Neuronal stem cell (in vitro differentiated cells): ENCODE data around the gene ARHGAP23.
"Not testable (repeated sequence)": the region's sequence is repeated elsewhere in the genome, so short reads cannot be mapped to it uniquely, and the experiment has no call there.

Experiments
- DNase-seq: peaks from one replicate; pipeline ENCODE4 v3.0.0-alpha.2; 2013; ENCODE audit warnings: low spot score
- H2AFZ ChIP-seq: one replicate; pipeline ENCODE4 v1.6.1; 2013; ENCODE audit warnings: mild to moderate bottlenecking, low read length, inconsistent platforms
- H2AK5ac ChIP-seq: 2 replicates; pipeline ENCODE4 v1.6.1; 2013; ENCODE audit warnings: low read depth, mild to moderate bottlenecking, inconsistent platforms, low read length, moderate library complexity, mixed read lengths
- H2BK120ac ChIP-seq: 2 replicates; pipeline ENCODE4 v1.6.1; 2013; ENCODE audit warnings: low read depth, mild to moderate bottlenecking, inconsistent platforms, low read length, moderate library complexity, mixed read lengths
- H2BK12ac ChIP-seq: one replicate; pipeline ENCODE4 v1.6.1; 2013; ENCODE audit warnings: low read length, inconsistent platforms
- H2BK15ac ChIP-seq: 2 replicates; pipeline ENCODE4 v1.6.1; 2013; ENCODE audit warnings: mild to moderate bottlenecking, low read length, inconsistent platforms, mixed read lengths
- H2BK5ac ChIP-seq: one replicate; pipeline ENCODE4 v1.6.1; 2013; ENCODE audit warnings: inconsistent platforms, mild to moderate bottlenecking, low read length, moderate library complexity
- H3K14ac ChIP-seq: one replicate; pipeline ENCODE4 v1.6.1; 2013; ENCODE audit warnings: low read length, inconsistent platforms
- H3K18ac ChIP-seq: 2 replicates; pipeline ENCODE4 v1.6.1; 2013; ENCODE audit warnings: low read length, inconsistent platforms
- H3K23ac ChIP-seq: 2 replicates; pipeline ENCODE4 v1.6.1; 2013; ENCODE audit warnings: low read depth, mild to moderate bottlenecking, mixed read lengths, low read length, inconsistent platforms; ENCODE audit not compliant: poor library complexity
- H3K27ac ChIP-seq: replicated peaks from 3 replicates; pipeline ENCODE4 v1.5.1; 2013; ENCODE audit warnings: low read length, inconsistent platforms
- H3K27me3 ChIP-seq, 3 experiments: 2 replicates each; pipeline ENCODE4 v1.6.1; 2013; ENCODE audit warnings: low read length in 3 of 3, mild to moderate bottlenecking in 2 of 3, inconsistent platforms in 1 of 3, low read depth in 1 of 3, mixed read lengths in 1 of 3, moderate library complexity in 1 of 3; ENCODE audit not compliant: control insufficient read depth in 3 of 3, insufficient read depth in 3 of 3
- H3K36me3 ChIP-seq, 2 donors: replicated peaks in 1 of 2; 2 replicates each; pipeline ENCODE4 v1.6.1; 2013; ENCODE audit warnings: low read length in 2 of 2; ENCODE audit not compliant: control insufficient read depth in 2 of 2, insufficient read depth in 2 of 2
- H3K4ac ChIP-seq: 2 replicates; pipeline ENCODE4 v1.6.1; 2013; ENCODE audit warnings: inconsistent platforms, mild to moderate bottlenecking, low read length, moderate library complexity
- H3K4me1 ChIP-seq, 2 donors: 1 replicate in 1 of 2; 2 replicates in 1 of 2; pipeline ENCODE4 v1.6.1; 2013; ENCODE audit warnings: low read length in 2 of 2, low read depth in 1 of 2; ENCODE audit not compliant: control insufficient read depth in 2 of 2, insufficient read depth in 1 of 2
- H3K4me2 ChIP-seq: one replicate; pipeline ENCODE4 v1.6.1; 2013; ENCODE audit warnings: mild to moderate bottlenecking, low read length, inconsistent platforms; ENCODE audit not compliant: insufficient read depth, poor library complexity, severe bottlenecking
- H3K4me3 ChIP-seq, 2 donors: 2 replicates each; pipeline ENCODE4 v1.5.1; 2013; ENCODE audit warnings: low read length in 2 of 2, mild to moderate bottlenecking in 2 of 2, inconsistent platforms in 1 of 2, moderate library complexity in 1 of 2
- H3K79me1 ChIP-seq: one replicate; pipeline ENCODE4 v1.6.1; 2013; ENCODE audit warnings: low read depth, mild to moderate bottlenecking, inconsistent platforms, low read length, moderate library complexity
- H3K9ac ChIP-seq: one replicate; pipeline ENCODE4 v1.6.1; 2013; ENCODE audit warnings: mild to moderate bottlenecking, low read depth, low read length, inconsistent platforms; ENCODE audit not compliant: poor library complexity
- H3K9me3 ChIP-seq, 2 donors: replicated peaks in 1 of 2; 2 replicates each; pipeline versions ENCODE3 to v1.6.1; 2013; ENCODE audit warnings: low read length in 2 of 2, mild to moderate bottlenecking in 2 of 2, inconsistent platforms in 1 of 2, low read depth in 1 of 2, mixed read lengths in 1 of 2, moderate library complexity in 1 of 2; ENCODE audit not compliant: control insufficient read depth in 2 of 2, insufficient read depth in 1 of 2
- H4K8ac ChIP-seq: one replicate; pipeline ENCODE4 v1.6.1; 2013; ENCODE audit warnings: low read depth, mild to moderate bottlenecking, inconsistent platforms, low read length, moderate library complexity
- H4K91ac ChIP-seq: one replicate; pipeline ENCODE4 v1.6.1; 2013; ENCODE audit warnings: low read length, low read depth, mild to moderate bottlenecking, inconsistent platforms; ENCODE audit not compliant: poor library complexity
- WGBS, 2 donors: extraction: QIAGEN DNeasy Blood & Tissue Kit; methylation state at CpG; one replicate each; pipeline ENCODE4 v1.1.7; 2013; ENCODE audit warnings: missing lambda C conversion rate in 2 of 2, mixed read lengths in 1 of 2; ENCODE audit not compliant: insufficient read length in 2 of 2, insufficient replicate concordance in 1 of 2; ENCODE audit errors: extremely low coverage in 2 of 2; 5-methylcytosine and 5-hydroxymethylcytosine counted together

ARHGAP23 gene

GRCh38 chr17:38497656-38498055, 69.4 kb downstream of the ARHGAP23 start:
- DNase-seq, H2BK12ac ChIP-seq, H3K79me1 ChIP-seq, H2BK5ac ChIP-seq, H3K14ac ChIP-seq, H3K4me3 ChIP-seq, H3K4me1 ChIP-seq, H3K18ac ChIP-seq, H3K27ac ChIP-seq, H3K4ac ChIP-seq, H4K8ac ChIP-seq, H2BK120ac ChIP-seq, H3K9ac ChIP-seq, H3K23ac ChIP-seq, H2AK5ac ChIP-seq, H3K9me3 ChIP-seq, H4K91ac ChIP-seq, H3K4me2 ChIP-seq, H2BK15ac ChIP-seq, H2AFZ ChIP-seq, H3K27me3 ChIP-seq: not testable (repeated sequence)
- no CpG with 5 or more reads among the region's 10 CpGs for WGBS, 2 donors
- peaks cover 3 to 28% of the 10 kb centered on the region in 2 donors for H3K36me3 ChIP-seq

GRCh38 chr17:38498353-38498752, 70.1 kb downstream of the ARHGAP23 start:
- H2BK120ac ChIP-seq, result no peak overlapping the region
- no peak overlapping the region for H3K4ac ChIP-seq
- no peak overlapping the region for H3K27ac ChIP-seq
- no peak overlapping the region for H2BK12ac ChIP-seq
- H3K18ac ChIP-seq, result no peak overlapping the region
- no peak overlapping the region for H3K23ac ChIP-seq
- no peaks in the 10 kb centered on the region for H3K9me3 ChIP-seq
- no peak for DNase-seq
- no peak overlapping the region for H4K8ac ChIP-seq
- no peak overlapping the region for H3K14ac ChIP-seq
- no peak overlapping the region for H2BK5ac ChIP-seq
- no peak overlapping the region for H2BK15ac ChIP-seq
- no peaks in the 10 kb centered on the region for H3K4me1 ChIP-seq
- no peak overlapping the region for H2AFZ ChIP-seq
- no peak overlapping the region for H2AK5ac ChIP-seq
- H3K36me3 ChIP-seq, result peaks cover 3 to 27% of the 10 kb centered on the region in 2 donors
- WGBS, 2 donors, result no CpG with 5 or more reads among the region's 14 CpGs
- no peak overlapping the region for H3K4me3 ChIP-seq
- no peak overlapping the region for H3K4me2 ChIP-seq
- no peak overlapping the region for H4K91ac ChIP-seq
- no peaks in the 10 kb centered on the region for H3K27me3 ChIP-seq
- peaks cover 3% of the 10 kb centered on the region for H3K79me1 ChIP-seq
- H3K9ac ChIP-seq, result no peak overlapping the region

DNA sequence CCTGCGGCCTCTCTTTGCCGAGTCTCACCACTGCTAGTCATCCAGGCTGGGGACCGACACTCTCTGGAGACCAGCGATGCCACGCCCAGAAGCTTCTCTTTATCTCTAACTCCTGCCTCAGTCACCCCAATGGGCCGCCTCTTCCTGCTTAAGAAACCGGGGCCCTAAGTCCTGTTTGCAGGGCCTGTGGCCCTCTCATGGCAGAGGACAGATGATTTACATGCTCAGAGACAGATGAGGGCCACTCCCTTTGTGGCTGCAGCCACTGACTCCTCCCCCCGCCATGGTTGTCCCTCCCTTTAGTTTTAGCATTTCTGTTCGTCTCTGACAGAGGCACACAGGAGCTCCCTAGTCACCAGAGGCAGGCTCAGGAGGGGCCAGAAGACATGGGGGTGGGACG, 71.0 kb downstream of the ARHGAP23 start:
- H3K9ac ChIP-seq, H2BK15ac ChIP-seq, H3K14ac ChIP-seq, H2BK120ac ChIP-seq, H3K79me1 ChIP-seq, H4K8ac ChIP-seq, H2AK5ac ChIP-seq, H2BK5ac ChIP-seq, H4K91ac ChIP-seq, H3K4me1 ChIP-seq, H3K23ac ChIP-seq, DNase-seq, H2BK12ac ChIP-seq, H3K27ac ChIP-seq, H3K27me3 ChIP-seq, H2AFZ ChIP-seq, H3K18ac ChIP-seq, H3K4me2 ChIP-seq, H3K4ac ChIP-seq, H3K4me3 ChIP-seq, H3K9me3 ChIP-seq: not testable (repeated sequence)
- H3K36me3 ChIP-seq, result peaks cover under 1 to 19% of the 10 kb centered on the region in 2 donors
- no CpG with 5 or more reads among the region's 10 CpGs for WGBS, 2 donors

DNA sequence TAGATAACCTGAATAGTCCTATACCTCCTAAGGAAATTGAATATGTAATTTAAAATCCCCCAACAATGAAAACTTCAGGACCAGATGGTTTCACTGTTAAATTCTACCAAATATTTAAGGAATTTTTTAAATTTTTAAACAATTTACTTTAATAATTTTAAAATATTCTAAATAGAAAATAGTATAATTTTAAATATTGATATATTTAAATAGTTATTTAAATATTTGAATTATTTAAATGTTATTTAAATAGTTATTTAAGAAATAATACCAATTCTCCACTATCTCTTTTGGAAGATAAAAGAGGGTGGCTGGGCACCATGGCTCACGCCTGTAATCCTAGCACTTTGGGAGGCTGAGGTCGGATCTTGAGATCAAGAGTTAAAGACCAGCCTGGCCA, 73.5 kb downstream of the ARHGAP23 start:
- not testable (repeated sequence) for H2BK120ac ChIP-seq, H3K27ac ChIP-seq, H3K4me1 ChIP-seq, H3K14ac ChIP-seq, H3K79me1 ChIP-seq, H4K8ac ChIP-seq, H2BK15ac ChIP-seq, H3K9ac ChIP-seq, H3K4me2 ChIP-seq, H2BK12ac ChIP-seq, H3K4me3 ChIP-seq, H4K91ac ChIP-seq, H3K27me3 ChIP-seq, H2AFZ ChIP-seq, H2BK5ac ChIP-seq, DNase-seq, H3K18ac ChIP-seq, H3K9me3 ChIP-seq, H3K4ac ChIP-seq, H3K23ac ChIP-seq, H2AK5ac ChIP-seq
- WGBS, 2 donors, result no CpG with 5 or more reads among the region's 2 CpGs
- H3K36me3 ChIP-seq, result peaks cover 0 to 27% of the 10 kb centered on the region in 2 donors
